Progenitor cell of endocrine pancreas (in vitro differentiated cells): ENCODE data around the gene PSMB1. TPM values are rescaled to one million over a fixed set of nuclear protein-coding genes. Genes with fewer than 3 reads are reported as not detected.

Experiments
- DNase-seq: peaks from one replicate; pipeline ENCODE4 v3.0.0; 2021; ENCODE audit warnings: low spot score; ENCODE audit not compliant: unreplicated experiment
- H3K27ac Mint-ChIP-seq: 2 replicates; pipeline ENCODE4 v1.8.0; 2021; ENCODE audit warnings: mild to moderate bottlenecking, moderate library complexity, mixed read lengths
- H3K27me3 Mint-ChIP-seq: 2 replicates; pipeline ENCODE4 v1.8.0; 2021; ENCODE audit warnings: mixed read lengths
- H3K36me3 Mint-ChIP-seq: 2 replicates; pipeline ENCODE4 v1.8.0; 2022; ENCODE audit warnings: mixed read lengths; ENCODE audit not compliant: insufficient read depth
- H3K4me1 Mint-ChIP-seq: 2 replicates; pipeline ENCODE4 v1.8.0; 2021; ENCODE audit warnings: low read depth, mixed read lengths
- H3K4me3 Mint-ChIP-seq: 2 replicates; pipeline ENCODE4 v1.8.0; 2021; ENCODE audit warnings: low read depth, mild to moderate bottlenecking, moderate library complexity, mixed read lengths
- H3K9me3 Mint-ChIP-seq: 2 replicates; pipeline ENCODE4 v1.8.0; 2021; ENCODE audit warnings: low read depth, mixed read lengths
- total RNA-seq: library from RNA; stranded (reverse); gene quantifications from 2 replicates; pipeline ENCODE4 v1.2.1, GENCODE V29; 2021
- TF ChIP-seq, protein P1 (sequence below): fragments of 200-600 bp; sonication (generic); IDR thresholded peaks from one replicate; pipeline ENCODE4 v1.5.0; 2021; ENCODE audit warnings: antibody characterized with exemption, mild to moderate bottlenecking; ENCODE audit not compliant: unreplicated experiment

Gene PSMB1
- total RNA-seq, 1 donor from 2014 or later: 154 TPM

DNA sequence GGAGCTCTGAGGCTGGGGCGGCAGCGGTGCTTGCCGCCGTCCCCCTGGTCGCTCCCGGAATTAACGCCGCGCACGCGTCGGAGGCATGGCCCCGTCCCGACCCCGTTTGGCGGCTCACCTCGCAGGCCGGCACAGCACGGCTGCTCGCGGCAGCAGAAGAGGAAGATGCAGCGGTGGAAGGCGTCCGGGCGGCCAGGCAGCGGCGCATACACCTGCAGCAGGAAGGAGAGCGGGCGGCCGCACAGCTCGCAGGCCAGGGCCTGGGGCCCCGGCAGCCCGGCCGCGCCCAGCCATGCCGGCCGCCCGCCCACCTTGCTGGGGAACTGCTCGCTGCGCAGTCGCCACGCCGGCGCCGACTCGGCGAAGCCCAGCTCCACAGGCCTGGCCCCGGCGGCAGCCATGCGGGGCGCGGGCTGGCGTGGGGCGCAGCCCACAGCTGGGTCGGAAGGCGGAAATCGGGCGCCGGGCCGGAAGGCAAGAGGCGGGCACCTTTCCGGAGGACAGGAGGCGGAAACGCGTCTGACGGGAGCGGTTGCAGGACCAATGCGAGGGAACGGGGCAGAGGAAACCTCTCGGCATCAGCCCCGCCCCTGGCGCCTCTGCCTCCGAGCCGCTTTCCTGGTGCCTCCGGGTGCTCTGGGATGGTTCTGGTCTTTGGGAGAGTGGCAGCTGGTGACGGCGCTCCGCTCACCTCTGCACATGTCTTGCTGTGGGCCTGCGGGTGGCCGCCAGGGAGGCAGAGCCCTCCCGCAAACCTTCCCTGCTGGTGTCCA, 31.3 kb upstream of the PSMB1 start, which contains the start of gene PDCD2:
PDCD2 (minus strand) TSS at position 457 of the 773 bp plus-strand sequence; CDS start at position 401, 56 bp downstream.
- peak; percentile 77 for DNase-seq
- peaks cover 10% of the 10 kb centered on the region for H3K4me1 Mint-ChIP-seq
- no peaks in the 10 kb centered on the region for H3K27me3 Mint-ChIP-seq
- H3K27ac Mint-ChIP-seq: peak within 1 kb of the TSS; percentile 97
- no peaks in the 10 kb centered on the region for H3K9me3 Mint-ChIP-seq
- TF ChIP-seq, protein P1, sequence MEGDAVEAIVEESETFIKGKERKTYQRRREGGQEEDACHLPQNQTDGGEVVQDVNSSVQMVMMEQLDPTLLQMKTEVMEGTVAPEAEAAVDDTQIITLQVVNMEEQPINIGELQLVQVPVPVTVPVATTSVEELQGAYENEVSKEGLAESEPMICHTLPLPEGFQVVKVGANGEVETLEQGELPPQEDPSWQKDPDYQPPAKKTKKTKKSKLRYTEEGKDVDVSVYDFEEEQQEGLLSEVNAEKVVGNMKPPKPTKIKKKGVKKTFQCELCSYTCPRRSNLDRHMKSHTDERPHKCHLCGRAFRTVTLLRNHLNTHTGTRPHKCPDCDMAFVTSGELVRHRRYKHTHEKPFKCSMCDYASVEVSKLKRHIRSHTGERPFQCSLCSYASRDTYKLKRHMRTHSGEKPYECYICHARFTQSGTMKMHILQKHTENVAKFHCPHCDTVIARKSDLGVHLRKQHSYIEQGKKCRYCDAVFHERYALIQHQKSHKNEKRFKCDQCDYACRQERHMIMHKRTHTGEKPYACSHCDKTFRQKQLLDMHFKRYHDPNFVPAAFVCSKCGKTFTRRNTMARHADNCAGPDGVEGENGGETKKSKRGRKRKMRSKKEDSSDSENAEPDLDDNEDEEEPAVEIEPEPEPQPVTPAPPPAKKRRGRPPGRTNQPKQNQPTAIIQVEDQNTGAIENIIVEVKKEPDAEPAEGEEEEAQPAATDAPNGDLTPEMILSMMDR: peak; percentile 11
- peaks cover 9% of the 10 kb centered on the region for H3K36me3 Mint-ChIP-seq
- peak within 1 kb of the TSS; percentile 100 for H3K4me3 Mint-ChIP-seq

DNA sequence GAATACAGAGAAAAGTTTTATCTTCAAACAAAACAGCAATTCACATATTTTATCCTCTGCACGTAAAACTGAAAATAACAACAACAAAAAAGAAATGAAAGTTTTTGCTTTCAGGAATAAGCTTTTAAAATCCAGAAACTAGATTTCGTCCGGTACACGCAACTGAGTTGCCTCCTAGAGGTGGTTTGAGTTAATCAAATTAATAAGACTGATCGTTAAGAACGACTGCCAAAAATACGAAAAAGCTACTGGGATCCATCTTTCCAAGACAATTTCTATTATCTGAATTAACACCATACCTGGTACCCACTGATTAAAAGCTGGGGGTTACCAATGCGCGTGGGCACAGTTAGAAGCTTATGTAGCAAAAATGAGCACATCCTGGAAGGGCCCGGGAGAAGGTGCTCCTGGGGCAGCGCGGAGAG, 30.7 kb upstream of the PSMB1 start:
- Mint-ChIP-seq H3K9me3 (no peaks in the 10 kb centered on the region), H3K36me3 (peaks cover 9% of the 10 kb centered on the region), H3K4me1 (peaks cover 10% of the 10 kb centered on the region), H3K27me3 (no peaks in the 10 kb centered on the region), H3K4me3 (peak overlapping the region; percentile 100), H3K27ac (peak overlapping the region; percentile 96)
- TF ChIP-seq, protein P1: peak; percentile 27
- DNase-seq: no peak

DNA sequence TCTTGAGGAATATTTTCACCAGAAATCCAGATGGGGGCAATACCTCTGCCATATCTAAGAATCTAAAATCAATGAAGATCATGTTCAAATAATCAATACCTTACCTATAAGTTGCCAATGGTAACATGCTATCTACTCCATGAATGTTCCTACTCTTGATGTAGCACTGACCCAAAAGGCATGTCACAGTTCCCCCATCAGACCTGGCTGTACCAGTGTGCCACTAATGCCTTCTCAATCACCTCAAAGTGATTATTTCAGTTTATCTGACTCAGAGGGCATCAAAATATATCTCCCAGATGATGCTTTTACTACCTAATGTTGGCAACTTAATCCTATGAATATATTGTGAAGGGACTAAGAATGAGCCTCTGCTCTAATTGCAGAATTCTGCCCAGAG, 25.8 kb upstream of the PSMB1 start:
- H3K4me1 Mint-ChIP-seq: peaks cover 7% of the 10 kb centered on the region
- H3K27ac Mint-ChIP-seq: no peak overlapping the region
- H3K27me3 Mint-ChIP-seq: no peaks in the 10 kb centered on the region
- H3K36me3 Mint-ChIP-seq: peaks cover 10% of the 10 kb centered on the region
- TF ChIP-seq, protein P1: no peak
- no peak overlapping the region for H3K4me3 Mint-ChIP-seq
- H3K9me3 Mint-ChIP-seq: no peaks in the 10 kb centered on the region
- no peak for DNase-seq

DNA sequence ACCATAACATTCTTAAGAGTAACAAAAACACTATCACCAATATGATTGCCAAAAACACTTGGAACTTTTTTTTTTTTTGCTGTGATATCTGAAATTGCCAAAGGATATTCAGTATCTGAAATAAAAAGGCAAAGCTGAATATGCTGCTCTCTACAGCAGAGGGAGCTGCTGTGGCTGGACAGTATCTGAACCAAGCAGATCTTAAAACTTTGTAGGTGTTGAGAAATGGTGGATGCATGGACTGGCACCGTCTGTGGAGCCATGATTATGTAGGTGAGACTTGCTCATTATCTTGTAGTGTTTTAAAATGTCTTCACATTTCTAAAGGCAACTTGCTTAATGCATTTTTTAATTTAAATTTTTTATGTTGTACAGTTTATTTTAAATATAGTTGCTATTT, 22.1 kb upstream of the PSMB1 start:
- TF ChIP-seq, protein P1: no peak
- Mint-ChIP-seq H3K9me3 (no peaks in the 10 kb centered on the region), H3K4me3 (no peak overlapping the region), H3K27ac (no peak overlapping the region), H3K36me3 (peaks cover 2% of the 10 kb centered on the region), H3K4me1 (no peaks in the 10 kb centered on the region), H3K27me3 (no peaks in the 10 kb centered on the region)
- no peak for DNase-seq

DNA sequence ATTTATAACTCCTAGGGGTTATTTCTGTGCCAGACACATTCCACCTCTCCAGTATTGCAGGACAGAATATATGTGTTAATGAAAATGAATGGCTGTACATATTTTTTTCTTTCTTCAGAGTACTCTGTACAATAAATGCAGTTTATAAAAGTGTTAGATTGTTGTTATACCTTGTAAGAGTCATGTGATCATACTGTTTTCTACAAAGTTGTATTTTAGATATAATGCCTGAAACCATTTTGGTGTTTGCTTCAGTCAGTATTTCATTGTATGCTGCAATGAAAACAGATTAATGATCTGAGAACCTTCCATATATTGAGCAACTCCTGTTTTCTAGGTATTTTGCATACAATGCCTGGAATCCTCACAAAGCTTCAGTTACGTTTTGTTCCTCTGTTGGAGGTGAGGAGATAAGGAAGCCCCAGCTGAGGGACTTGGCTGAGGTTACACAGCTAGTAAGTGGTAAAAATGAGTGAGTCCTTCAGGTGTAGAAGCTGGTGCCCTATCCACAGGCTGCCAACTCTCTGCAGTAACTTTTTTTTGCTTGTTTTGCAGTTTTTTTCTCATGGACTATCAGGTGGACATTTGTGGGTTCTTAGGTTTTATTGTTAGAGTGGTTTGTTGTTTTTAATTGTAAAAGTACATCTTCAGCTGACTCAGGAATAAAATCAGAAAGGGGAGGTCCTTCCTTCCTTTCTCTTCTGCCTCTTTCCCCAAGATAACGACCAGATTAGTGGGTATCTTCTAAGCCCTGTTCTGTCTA, 19.8 kb upstream of the PSMB1 start:
- H3K27me3 Mint-ChIP-seq: no peaks in the 10 kb centered on the region
- TF ChIP-seq, protein P1: no peak
- no peak overlapping the region for H3K27ac Mint-ChIP-seq
- peaks cover 9% of the 10 kb centered on the region for H3K36me3 Mint-ChIP-seq
- DNase-seq: no peak
- no peak overlapping the region for H3K4me3 Mint-ChIP-seq
- H3K4me1 Mint-ChIP-seq: no peaks in the 10 kb centered on the region
- no peaks in the 10 kb centered on the region for H3K9me3 Mint-ChIP-seq
